SH-SY5Y (cell line): ENCODE results near the gene HDAC10.

Experiments
- GATA2 ChIP-seq: IDR thresholded peaks from 2 replicates; pipeline ENCODE4 v1.6.1; 2011; ENCODE audit warnings: mild to moderate bottlenecking, low read depth, low read length
- GATA3 ChIP-seq: IDR thresholded peaks from 2 replicates; pipeline ENCODE4 v1.6.1; 2011; ENCODE audit warnings: low read depth, mild to moderate bottlenecking, low read length, moderate library complexity

HDAC10 gene

GRCh38 chr22:50289151-50289941, 38.3 kb upstream of the HDAC10 start:
- TF ChIP-seq GATA2 (no peak), GATA3 (no peak)

- TF ChIP-seq GATA2 (no peak), GATA3 (no peak)
Observed at GRCh38 chr22:50287731-50288130, 36.7 kb upstream of the HDAC10 start.

- TF ChIP-seq GATA2 = no peak
- TF ChIP-seq GATA3 = no peak
Observed at GRCh38 chr22:50286701-50287318, 35.7 kb upstream of the HDAC10 start.

- TF ChIP-seq GATA3 = no peak
- no peak for TF ChIP-seq GATA2
Observed at GRCh38 chr22:50286275-50286674, 35.2 kb upstream of the HDAC10 start.

DNA sequence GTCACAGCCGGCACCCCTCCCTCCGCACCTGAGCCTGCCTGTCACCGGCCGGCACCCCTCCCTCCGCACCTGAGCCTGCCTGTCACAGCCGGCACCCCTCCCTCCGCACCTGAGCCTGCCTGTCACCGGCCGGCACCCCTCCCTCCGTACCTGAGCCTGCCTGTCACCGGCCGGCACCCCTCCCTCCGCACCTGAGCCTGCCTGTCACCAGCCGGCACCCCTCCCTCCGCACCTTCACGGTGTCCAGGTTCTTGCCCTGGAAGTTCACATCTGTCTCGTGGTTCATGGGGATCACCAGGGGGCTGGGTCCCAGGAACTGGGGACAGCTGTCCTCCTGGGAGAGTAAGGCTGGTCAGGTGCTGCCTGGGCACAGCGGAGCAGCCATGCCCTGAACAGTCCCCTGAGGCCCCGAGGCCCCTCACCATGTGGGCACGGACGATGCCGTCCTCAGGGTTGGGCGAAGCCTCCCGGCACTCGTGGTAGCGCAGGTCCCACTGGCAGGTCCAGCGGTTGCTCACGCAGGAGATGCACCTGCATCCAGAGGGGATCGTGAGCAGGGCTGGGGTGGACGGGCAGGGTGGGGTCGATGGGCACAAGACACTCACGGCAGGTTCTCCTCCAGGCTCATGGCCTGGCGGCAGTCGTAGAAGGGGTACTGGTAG, 34.6 kb upstream of the HDAC10 start:
- TF ChIP-seq GATA3 = no peak
- no peak for TF ChIP-seq GATA2

- TF ChIP-seq GATA2 = no peak
- TF ChIP-seq GATA3 = no peak
Observed at GRCh38 chr22:50284479-50284878, 33.4 kb upstream of the HDAC10 start.

DNA sequence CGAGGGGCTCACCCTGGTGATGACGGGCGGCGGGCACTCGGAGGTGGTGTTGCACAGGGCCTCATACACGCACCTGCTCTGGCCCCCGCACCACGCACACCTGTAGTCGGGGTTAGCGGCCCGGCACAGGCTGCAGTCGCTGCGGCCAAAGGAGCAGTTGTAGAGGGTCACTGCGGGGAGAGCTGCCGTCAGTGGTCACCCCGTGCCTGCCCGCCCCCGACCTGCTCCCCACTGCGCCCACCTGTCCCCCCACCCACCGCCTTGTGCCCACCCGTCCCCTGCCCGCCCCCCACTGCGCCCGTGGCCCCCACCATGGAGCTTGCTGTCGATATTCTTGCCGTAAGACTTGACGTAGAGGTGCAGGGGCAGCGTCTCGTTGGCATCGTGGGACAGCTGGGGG, 32.8 kb upstream of the HDAC10 start:
- no peak for TF ChIP-seq GATA3
- no peak for TF ChIP-seq GATA2

GRCh38 chr22:50282361-50283155, 31.5 kb upstream of the HDAC10 start:
- TF ChIP-seq GATA3 = no peak
- no peak for TF ChIP-seq GATA2

- TF ChIP-seq GATA3 = no peak
- no peak for TF ChIP-seq GATA2
Observed at GRCh38 chr22:50281957-50282356, 30.9 kb upstream of the HDAC10 start.

DNA sequence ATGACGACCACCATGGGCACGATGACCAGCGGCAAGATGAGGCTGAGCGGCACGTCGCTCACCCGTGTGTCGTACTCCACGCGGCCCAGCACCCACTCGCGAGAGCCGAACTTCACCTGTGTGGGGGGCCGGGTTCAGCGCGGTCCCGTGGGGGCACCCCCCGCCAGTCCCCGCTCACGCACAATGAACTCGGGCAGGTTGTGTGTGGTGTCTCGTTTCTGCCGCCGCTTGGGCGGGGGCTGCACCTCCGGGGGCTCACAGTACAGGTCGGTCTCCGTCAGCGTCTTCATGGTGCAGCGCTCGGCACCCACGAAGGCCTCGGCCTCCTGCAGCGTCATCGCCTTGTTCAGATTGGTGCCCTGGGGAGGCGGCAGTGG, 30.3 kb upstream of the HDAC10 start:
- TF ChIP-seq GATA2 (no peak), GATA3 (no peak)

GRCh38 chr22:50280708-50281383, 29.8 kb upstream of the HDAC10 start:
- TF ChIP-seq GATA3 = no peak
- TF ChIP-seq GATA2 = no peak

DNA sequence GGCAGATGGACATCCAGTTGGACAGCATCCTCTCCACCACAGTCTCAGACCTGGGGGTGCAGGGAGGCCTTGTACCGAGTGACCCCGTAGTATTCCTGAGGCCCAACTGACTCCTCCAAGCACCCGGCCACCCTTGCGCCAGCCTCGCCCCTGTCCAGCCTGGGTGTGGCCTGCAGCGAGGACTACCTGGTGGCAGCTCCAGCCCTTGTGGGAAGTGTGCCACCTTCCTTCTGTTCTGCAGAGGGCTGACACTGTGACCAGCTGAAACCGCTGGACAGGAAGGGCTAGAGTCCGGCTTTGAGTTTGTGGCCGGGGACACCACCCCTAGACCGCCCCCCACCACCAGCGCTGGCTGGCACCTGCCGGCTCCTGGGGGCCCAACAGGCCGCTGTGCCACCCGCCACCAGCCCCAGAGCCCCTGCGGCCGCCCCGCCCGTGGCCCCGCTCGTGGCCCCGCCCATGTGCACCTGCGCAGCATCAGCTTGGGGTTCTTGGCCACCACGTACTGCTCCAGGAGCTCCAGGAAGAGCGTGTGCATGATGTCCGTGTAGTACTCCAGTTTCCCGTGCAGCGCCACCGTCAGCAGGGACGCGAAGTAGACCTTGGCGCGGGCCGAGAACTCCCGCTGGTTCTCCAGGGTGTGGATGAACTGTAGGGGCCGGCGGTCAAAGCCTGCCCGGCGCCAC, 29.1 kb upstream of the HDAC10 start:
- no peak for TF ChIP-seq GATA3
- TF ChIP-seq GATA2 = no peak
